A673 (cell line): ENCODE measurements around the gene WNT4.

Experiments
- EZH2 ChIP-seq: fragments of 200-600 bp; sonication (generic); IDR thresholded peaks from 2 replicates; pipeline ENCODE4 v1.6.1; 2017; ENCODE audit warnings: borderline replicate concordance, low read depth, mild to moderate bottlenecking, mixed read lengths, antibody characterized with exemption, low read length; ENCODE audit not compliant: poor library complexity, severe bottlenecking
- TF ChIP-seq, protein P1 (sequence below): fragments of 300-800, 200-600 bp; sonication (generic); conservative IDR thresholded peaks from 2 replicates; pipeline ENCODE4 v1.5.1; 2017; ENCODE audit warnings: low read depth, mild to moderate bottlenecking, antibody characterized with exemption, low read length, moderate library complexity, mixed read lengths

DNA sequence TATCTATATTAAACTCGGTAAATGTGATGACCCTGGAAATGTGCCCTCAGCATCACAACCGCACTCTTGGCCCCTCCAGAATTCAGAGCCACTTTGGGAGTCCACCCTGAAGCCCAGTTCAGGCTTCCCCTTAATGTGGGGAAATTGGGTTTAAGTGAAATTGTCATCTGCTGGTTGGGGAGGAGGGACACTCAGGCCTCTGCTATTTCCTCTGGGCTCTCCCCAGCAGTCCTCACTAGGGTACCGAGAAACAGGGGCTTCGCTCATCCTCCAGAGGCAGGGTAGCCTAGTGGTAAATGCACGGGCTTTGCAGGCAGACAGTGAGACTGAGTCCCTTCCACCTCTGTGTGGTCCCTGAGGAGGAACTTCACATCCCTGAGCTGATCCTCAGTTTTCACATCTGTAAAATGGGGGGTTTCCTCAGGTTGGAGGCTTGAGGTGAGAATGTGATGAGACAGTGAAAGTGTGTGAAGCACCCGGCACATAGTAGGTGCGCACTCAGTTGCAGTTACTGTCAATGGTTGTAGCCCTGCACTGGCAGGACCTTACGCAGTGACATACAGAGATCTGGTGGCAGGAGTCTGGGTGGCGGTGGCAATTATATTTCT, 14.6 kb upstream of the WNT4 start:
- TF ChIP-seq, protein P1, sequence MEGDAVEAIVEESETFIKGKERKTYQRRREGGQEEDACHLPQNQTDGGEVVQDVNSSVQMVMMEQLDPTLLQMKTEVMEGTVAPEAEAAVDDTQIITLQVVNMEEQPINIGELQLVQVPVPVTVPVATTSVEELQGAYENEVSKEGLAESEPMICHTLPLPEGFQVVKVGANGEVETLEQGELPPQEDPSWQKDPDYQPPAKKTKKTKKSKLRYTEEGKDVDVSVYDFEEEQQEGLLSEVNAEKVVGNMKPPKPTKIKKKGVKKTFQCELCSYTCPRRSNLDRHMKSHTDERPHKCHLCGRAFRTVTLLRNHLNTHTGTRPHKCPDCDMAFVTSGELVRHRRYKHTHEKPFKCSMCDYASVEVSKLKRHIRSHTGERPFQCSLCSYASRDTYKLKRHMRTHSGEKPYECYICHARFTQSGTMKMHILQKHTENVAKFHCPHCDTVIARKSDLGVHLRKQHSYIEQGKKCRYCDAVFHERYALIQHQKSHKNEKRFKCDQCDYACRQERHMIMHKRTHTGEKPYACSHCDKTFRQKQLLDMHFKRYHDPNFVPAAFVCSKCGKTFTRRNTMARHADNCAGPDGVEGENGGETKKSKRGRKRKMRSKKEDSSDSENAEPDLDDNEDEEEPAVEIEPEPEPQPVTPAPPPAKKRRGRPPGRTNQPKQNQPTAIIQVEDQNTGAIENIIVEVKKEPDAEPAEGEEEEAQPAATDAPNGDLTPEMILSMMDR, result no peak
- no peak for TF ChIP-seq EZH2
